Keratinocyte (primary cell): Measurements from ENCODE around the gene CDK15. TPM values are rescaled to one million over a fixed set of nuclear protein-coding genes. Genes with fewer than 3 reads are reported as not detected.
"Not testable (repeated sequence)": the region's sequence is repeated elsewhere in the genome, so short reads cannot be mapped to it uniquely, and the experiment has no call there.

Experiments
- DNase-seq: peaks from one replicate; pipeline ENCODE4 v3.0.0-alpha.2; 2011; ENCODE audit warnings: low read depth, missing footprints, low spot score
- FAIRE-seq: peaks from 2 replicates; lab custom pipeline; 2011; peaks lifted over from hg19 to GRCh38; lab: Jason Lieb, UNC
- H2AFZ ChIP-seq: 2 replicates; pipeline ENCODE4 v1.6.0; 2012; ENCODE audit warnings: low read length, control low read depth, inconsistent platforms; ENCODE audit not compliant: control insufficient read depth
- H3K27ac ChIP-seq: 2 replicates; pipeline ENCODE4 v1.5.1; 2011; ENCODE audit warnings: low read length; ENCODE audit not compliant: control insufficient read depth, insufficient read depth
- H3K27me3 ChIP-seq: 3 replicates; pipeline ENCODE4 v1.6.0; 2011; ENCODE audit warnings: low read length; ENCODE audit not compliant: control insufficient read depth, insufficient read depth; ENCODE audit errors: extremely low read depth
- H3K36me3 ChIP-seq, 2 experiments: 2 replicates in 1 of 2; 3 replicates in 1 of 2; pipeline ENCODE4 v1.5.1; 2011; ENCODE audit warnings: low read length in 2 of 2, mild to moderate bottlenecking in 1 of 2; ENCODE audit not compliant: control insufficient read depth in 2 of 2, insufficient read depth in 2 of 2; ENCODE audit errors: extremely low read depth in 1 of 2
- H3K4me1 ChIP-seq: 3 replicates; pipeline ENCODE4 v1.5.1; 2011; ENCODE audit warnings: low read length; ENCODE audit not compliant: control insufficient read depth, insufficient read depth; ENCODE audit errors: extremely low read depth
- H3K4me2 ChIP-seq: 3 replicates; pipeline ENCODE4 v1.6.0; 2011; ENCODE audit warnings: low read depth, low read length; ENCODE audit not compliant: control insufficient read depth, insufficient read depth; ENCODE audit errors: extremely low read depth
- H3K4me3 ChIP-seq, 3 experiments: fragments of 200-600 bp in 1 of 3; sonication (generic) in 1 of 3; 2 replicates in 2 of 3; 3 replicates in 1 of 3; pipeline ENCODE4 v1.5.1; 2011 to 2016; ENCODE audit warnings: low read length in 3 of 3, mild to moderate bottlenecking in 3 of 3, control low read depth in 2 of 3, inconsistent platforms in 1 of 3, low read depth in 1 of 3, mixed read lengths in 1 of 3, mixed run types in 1 of 3, moderate library complexity in 1 of 3; ENCODE audit not compliant: control insufficient read depth in 2 of 3, insufficient read depth in 2 of 3; ENCODE audit errors: extremely low read depth in 1 of 3
- H3K79me2 ChIP-seq: 2 replicates; pipeline ENCODE4 v1.6.0; 2012; ENCODE audit warnings: low read length; ENCODE audit not compliant: control insufficient read depth, insufficient read depth
- H3K9ac ChIP-seq: 3 replicates; pipeline ENCODE4 v1.6.0; 2011; ENCODE audit warnings: low read length; ENCODE audit not compliant: control insufficient read depth, insufficient read depth; ENCODE audit errors: extremely low read depth
- H3K9me1 ChIP-seq: 3 replicates; pipeline ENCODE4 v1.6.0; 2011; ENCODE audit warnings: low read length; ENCODE audit not compliant: control insufficient read depth, insufficient read depth; ENCODE audit errors: extremely low read depth
- H3K9me3 ChIP-seq: 2 replicates; pipeline ENCODE4 v1.5.1; 2012; ENCODE audit warnings: low read depth, low read length; ENCODE audit not compliant: control insufficient read depth
- H4K20me1 ChIP-seq: 3 replicates; pipeline ENCODE4 v1.6.0; 2011; ENCODE audit warnings: low read length; ENCODE audit not compliant: control insufficient read depth, insufficient read depth; ENCODE audit errors: extremely low read depth
- CTCF ChIP-seq, 3 experiments: IDR thresholded peaks in 1 of 3; conservative IDR thresholded peaks in 1 of 3; optimal IDR thresholded peaks in 1 of 3; 2 replicates in 2 of 3; 3 replicates in 1 of 3; pipeline versions ENCODE3 to v1.5.1; 2011; ENCODE audit warnings: low read length in 3 of 3, mild to moderate bottlenecking in 3 of 3, moderate library complexity in 2 of 3, control low read depth in 1 of 3, inconsistent platforms in 1 of 3; ENCODE audit not compliant: insufficient read depth in 2 of 3; ENCODE audit errors: extremely low read depth in 1 of 3
- EZH2 ChIP-seq: IDR thresholded peaks from one replicate; pipeline ENCODE4 v1.6.1; 2012; ENCODE audit warnings: inconsistent platforms, mild to moderate bottlenecking, low read length, moderate library complexity
- dilution Hi-C: fragments of 300-500 bp; cut with MboI; formaldehyde crosslinking; loops from one replicate; pipeline ENCODE4 v1.7.0; 2020; ENCODE audit warnings: low sequenced_read_pairs; ENCODE audit not compliant: extremely low pct_ligation_motif_present
- polyA plus RNA-seq, 5 experiments: library from polyadenylated mRNA; depleted of rRNA in 3 of 5; stranded (reverse) in 3 of 5; stranded (forward) in 1 of 5; unstranded in 1 of 5; fragments of >200 nt; gene quantifications; 1 replicate in 1 of 5; 2 replicates in 3 of 5; 3 replicates in 1 of 5; pipeline versions ENCODE4 v1.2.1 to v1.2.3, GENCODE V29; 2011 to 2012; ENCODE audit warnings: missing spikeins in 2 of 5, low read depth in 1 of 5, low replicate concordance in 1 of 5

Gene CDK15
- polyA plus RNA-seq, 1 donor (not counting 4 experiments of a cell fraction or from before 2014, with no cell fraction given), result 0.96 TPM

- dilution Hi-C loops, result no loop called here
- no peaks in the 10 kb centered on the region for H4K20me1 ChIP-seq
- no peaks in the 10 kb centered on the region for H3K36me3 ChIP-seq
- no peaks in the 10 kb centered on the region for H3K4me1 ChIP-seq
- TF ChIP-seq CTCF (optimal IDR thresholded peaks at IDR 0.05 in 1 of 3, IDR thresholded peaks at IDR 0.05 in 1 of 3, conservative IDR thresholded peaks at IDR 0.05 in 1 of 3; ENCODE audit: extremely low read depth in 1 of 3, insufficient read depth in 2 of 3, low read length in 3 of 3) (no peak), EZH2 (no peak)
- no peaks in the 10 kb centered on the region for H3K27me3 ChIP-seq
- no peak overlapping the region for H3K4me2 ChIP-seq
- H3K9ac ChIP-seq, result no peak overlapping the region
- DNase-seq (no peak), FAIRE-seq (no peak)
- H3K9me1 ChIP-seq, result no peaks in the 10 kb centered on the region
- no peak overlapping the region for H3K4me3 ChIP-seq
- no peaks in the 10 kb centered on the region for H3K9me3 ChIP-seq
- peak overlapping the region; percentile 47 for H2AFZ ChIP-seq
- H3K79me2 ChIP-seq, result no peaks in the 10 kb centered on the region
- no peak overlapping the region for H3K27ac ChIP-seq
Observed at GRCh38 chr2:201809633-201810032, 3.3 kb downstream of the CDK15 start.

- H3K9me1 ChIP-seq, H3K4me2 ChIP-seq, H2AFZ ChIP-seq, H3K36me3 ChIP-seq, H3K27ac ChIP-seq, H3K9ac ChIP-seq, H3K4me3 ChIP-seq, FAIRE-seq, dilution Hi-C loops, H3K4me1 ChIP-seq, H3K79me2 ChIP-seq, H3K9me3 ChIP-seq, H4K20me1 ChIP-seq, H3K27me3 ChIP-seq, DNase-seq: not testable (repeated sequence)
Observed at GRCh38 chr2:201810604-201811003, 4.3 kb downstream of the CDK15 start.
